Stimulated activated CD8-positive, alpha-beta memory T cell treated with anti-CD3 and anti-CD28 coated beads, Interleukin-7, amount 100 ng/mL, for 24 hours (primary cell): Measurements from ENCODE around the gene MAP7.
A peak's percentile ranks its signal among the peaks of the same experiment; 100 is the strongest.
"Not testable (repeated sequence)": the region's sequence is repeated elsewhere in the genome, so short reads cannot be mapped to it uniquely, and the experiment has no call there.

ENCODE experiments used
- DNase-seq: peaks from one replicate; pipeline ENCODE4 v3.0.0-alpha.2; 2020; ENCODE audit warnings: low read depth

The MAP7 gene

DNA sequence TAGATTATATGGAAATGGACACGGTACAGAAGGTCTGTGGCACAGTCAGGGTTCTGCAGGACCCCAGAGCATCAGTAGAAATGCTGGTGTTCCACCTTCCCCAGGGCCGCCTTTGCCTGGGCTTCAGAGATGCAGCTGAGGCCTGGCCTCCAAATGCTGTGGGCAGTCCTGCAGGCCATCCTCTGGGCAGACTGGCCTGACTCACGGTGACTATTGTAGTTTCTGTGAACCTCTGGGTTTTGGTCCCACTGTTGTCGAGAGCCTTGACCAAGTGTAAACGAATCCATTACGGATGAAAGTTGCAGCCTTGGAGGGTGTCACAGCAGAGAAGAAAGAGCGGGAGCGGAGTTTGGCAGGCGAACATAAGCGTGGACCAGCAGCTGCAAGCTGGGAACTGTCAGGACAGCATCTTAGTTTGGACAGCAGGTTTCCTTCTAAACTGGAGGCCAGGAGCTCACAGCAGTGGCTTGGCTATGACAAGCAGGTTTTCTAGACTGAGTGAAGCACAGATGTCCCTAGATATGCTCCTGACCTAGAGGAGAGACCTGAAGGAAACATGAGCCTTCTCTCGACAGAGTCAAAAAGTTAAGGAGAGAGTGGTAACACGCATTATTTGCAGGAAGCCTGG is 214.4 kb downstream of the MAP7 start:
- no peak for DNase-seq

DNA sequence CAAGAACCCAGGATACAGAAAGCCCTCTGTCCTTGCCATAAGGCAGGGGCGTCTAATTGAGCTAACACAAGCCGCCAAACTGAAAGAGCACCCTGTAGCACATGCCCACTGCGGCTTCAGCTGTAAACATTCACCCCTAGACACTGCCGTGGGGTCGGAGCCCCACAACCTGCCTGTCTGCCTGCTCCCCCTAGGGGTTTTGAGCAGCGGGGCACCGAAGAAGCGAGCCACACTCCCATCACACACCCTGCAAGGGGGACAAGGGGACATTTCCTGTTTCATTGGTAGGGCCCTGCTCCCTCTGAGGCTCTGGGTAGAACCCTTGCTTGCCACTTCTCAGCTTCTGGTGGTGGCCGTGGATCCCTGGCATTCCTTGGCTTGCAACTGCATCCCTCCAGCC is 215.4 kb downstream of the MAP7 start:
- DNase-seq = no peak

DNA sequence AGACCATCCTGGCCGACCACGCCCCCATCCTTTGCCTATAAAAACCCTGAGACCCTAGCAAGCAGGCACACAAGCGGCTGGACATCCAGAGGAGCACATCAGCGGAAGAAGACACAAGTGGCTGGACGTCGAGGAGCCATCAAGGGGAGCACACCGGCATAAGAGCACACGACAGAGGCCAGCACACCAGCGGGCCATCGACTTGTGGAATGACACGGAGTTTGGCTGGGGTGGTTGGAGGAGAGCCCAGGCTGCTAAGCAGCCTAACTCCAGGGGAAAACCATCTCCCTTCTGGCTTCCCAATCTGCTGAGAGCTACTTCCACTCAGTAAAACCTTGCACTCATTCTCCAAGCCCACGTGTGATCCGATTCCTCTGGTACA is 215.8 kb downstream of the MAP7 start:
- DNase-seq = no peak

DNA sequence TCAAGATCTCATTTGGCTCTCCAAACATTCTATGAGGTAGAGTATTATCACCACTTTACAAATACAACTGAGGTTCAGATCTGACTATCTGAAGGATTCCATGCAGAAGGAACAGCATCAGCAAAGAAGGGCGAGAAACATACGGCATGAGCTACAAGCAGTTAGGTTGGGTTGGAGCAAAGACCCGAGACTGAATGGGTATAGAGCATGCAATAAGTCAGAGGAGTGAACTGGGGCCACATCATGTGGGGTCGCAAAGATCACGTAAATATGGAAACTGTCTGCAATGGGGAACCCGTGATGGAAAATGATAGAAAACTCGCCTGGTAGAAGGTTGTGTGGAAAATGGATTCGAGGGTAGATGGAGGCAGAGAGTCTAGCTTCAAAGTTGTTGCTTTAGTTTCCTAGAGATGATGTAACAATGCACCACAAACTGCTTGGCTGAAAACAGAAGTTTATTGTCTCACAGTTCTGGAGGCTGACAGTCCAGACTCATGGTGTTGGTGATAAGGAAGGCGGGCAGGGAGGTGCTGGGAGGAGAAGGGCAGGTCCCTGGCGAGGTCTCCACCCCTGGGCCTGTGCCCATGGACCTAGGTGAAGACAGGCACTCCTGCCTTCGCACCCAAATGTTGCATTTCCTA is 216.3 kb downstream of the MAP7 start:
- DNase-seq = no peak

DNA sequence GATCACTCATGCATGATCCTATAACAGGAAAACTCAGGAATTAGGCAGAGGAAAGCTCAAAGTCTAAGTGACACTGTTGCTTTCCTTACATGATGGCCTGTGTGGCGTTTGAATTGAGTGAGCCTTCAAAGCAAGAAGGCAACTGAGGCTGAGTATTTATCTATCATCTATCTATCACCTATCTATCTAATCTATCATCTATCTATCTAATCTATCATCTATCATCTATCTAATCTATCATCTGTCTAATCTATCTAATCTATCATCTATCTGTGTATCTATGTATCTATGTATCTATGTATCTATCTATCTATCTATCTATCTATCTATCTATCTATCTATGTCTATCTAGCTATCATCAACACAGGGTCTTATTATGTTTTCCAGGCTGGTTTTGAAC is 218.8 kb downstream of the MAP7 start:
- no peak for DNase-seq

DNA sequence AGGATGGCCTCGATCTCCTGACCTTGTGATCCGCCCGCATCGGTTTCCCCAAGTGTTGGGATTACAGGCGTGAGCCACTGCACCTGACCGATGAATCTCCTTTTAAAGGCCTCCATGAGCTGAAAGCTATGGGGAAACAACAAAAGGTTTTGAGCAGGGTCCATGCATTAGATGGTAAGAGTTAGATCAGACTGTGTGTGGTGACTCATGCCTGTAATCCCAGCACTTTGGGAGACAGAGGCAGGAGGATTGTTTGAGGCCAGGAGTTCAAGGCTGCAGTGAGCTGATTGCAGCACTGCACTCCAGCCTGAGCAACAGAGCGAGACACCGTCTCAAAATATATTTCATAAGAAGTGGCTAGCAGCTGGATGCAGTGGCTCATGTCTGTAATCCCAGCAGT is 219.6 kb downstream of the MAP7 start:
- no peak for DNase-seq

DNA sequence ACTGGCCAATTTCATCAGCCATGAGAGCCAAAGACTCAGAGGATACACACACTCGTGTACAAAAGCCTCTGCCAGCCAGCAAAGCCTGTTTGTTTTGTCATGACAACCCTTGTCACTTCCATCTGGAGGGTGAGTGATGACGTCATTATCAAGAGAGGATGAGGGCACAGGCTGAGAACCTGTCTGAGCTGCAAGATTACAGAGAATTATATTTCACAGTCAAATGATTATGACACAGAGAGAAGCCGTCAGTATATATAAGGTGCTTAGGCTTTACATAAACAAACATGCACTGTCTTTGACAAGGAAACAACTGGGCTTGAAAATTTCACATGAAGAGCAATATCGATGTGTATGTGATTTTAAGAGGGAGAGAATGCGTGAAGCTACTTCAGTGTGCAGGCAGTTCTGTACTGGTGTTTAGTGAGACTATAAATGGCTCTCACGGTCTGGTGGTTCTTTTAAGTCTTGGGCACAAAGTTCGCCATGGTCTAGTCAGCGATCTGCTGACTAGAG is 224.1 kb downstream of the MAP7 start:
- DNase-seq = no peak

DNA sequence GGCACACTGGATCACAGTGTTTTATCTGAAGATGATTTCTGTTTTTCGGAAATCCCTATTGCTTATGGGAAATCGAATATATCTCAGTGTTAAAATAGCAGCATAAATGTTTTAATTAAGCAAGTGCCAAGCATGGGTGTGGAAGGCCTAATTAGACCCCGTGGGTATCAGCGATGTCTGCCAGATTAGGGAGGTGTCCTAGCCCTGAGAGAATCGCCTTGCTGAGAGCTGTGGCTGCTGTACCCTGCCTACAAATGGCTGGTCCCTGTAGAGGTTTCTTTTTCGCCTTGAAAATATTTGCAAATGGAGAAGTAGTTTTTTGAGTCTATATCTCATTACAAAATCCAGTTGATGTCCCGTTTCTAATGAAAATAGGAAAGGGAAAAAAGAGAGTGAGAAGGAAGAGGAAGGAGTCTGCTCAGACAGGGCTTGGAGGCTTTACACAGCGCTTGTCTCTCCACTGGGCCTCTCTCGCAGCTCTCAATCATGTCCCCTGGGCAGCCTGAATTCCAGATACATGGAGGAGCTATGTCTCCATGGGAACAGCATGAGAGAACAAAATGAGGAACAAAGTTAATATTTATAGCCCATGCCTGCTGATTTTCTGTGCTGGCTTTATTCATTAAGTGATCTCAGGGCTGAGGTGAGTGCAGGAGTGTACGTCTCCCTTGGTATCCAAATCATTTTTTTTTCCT is 225.4 kb downstream of the MAP7 start:
- DNase-seq = no peak

DNA sequence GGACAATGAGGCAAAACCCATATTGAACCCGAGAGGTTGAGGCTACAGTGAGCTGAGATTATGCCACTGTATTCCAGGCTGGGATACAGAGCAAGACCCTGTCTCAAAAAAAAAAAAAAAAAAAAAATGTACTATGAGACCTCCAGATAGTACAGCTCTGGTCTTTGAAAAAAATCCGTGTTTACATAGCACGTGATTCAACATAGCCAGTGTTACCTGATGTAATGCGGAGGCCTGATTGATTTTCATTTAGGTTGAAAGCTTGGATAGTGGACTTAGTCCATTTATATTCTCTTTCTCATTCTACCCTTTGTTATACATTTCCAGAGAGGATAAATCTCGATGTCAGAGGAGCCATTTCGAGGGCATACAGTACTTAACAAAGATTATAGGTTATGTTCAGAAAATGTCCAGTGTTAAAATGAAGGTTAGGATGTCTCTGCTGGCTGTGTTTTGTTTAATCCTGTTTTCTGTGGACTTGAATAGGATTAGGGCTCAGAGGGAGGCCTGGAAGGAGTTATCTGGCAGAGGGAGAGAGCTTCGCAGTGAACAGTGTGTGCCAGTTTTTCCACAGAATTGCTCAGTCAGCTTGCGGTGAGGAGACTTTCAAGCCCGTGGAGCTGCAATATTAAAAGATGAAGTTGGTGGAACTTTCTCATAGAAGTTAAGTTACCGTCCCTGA is 226.7 kb downstream of the MAP7 start:
- DNase-seq = no peak

DNA sequence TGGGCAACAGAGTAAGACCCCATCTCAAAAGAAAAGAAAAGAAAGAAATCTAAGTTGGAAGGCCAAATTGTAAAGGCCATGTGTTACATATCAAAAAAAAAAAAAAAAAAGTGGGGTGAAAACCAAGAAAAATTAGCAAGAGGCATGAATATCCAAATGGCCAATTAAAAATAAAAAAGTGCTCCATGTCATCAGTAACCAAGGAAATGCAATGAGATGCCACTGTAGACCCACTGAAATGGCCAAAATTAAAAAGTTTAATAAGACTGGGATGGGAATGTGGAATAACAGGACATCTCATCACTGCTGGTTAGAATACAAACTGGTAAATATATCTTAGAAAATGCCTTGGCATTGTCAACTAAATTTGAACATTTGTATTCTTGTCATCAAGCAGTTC is 230.5 kb downstream of the MAP7 start:
- DNase-seq = no peak

DNA sequence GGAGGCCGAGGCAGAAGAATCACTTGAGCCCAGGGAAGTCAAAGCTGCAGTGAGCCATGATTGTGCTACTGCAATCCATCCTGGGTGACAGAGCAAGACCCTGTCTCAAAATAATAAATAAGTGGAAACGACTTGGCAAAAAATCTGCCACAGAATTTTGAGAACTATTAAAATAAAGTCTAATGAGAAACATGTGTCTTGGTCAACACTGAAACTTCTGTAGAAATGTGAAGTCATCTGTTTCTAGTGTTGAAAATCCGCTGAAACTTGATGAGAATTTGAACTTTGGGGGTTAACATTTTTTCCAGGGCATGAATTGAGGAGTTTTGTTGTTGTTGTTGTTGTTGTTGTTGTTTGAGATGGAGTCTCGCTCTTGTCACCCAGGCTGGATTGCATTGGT is 231.5 kb downstream of the MAP7 start:
- DNase-seq = no peak

DNA sequence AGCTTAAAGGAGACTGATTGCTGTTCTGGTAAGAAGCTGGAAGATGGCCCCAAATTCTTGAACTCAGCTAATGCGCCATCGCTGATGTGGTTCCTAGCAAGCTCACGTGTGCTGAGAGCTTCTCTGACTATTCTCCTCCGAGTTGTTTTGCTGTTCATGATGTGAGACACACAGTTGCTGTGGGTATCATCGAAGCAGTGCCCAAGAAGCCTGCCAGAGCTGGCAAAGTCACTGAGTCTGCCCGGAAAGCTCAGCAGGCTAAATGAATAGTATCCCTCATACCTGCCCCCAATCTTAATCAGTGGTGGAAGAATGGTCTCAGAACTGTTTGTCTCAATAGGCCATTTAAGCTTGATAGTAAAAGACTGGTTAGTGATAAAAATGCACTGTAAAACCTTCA is 232.3 kb downstream of the MAP7 start:
- no peak for DNase-seq

DNA sequence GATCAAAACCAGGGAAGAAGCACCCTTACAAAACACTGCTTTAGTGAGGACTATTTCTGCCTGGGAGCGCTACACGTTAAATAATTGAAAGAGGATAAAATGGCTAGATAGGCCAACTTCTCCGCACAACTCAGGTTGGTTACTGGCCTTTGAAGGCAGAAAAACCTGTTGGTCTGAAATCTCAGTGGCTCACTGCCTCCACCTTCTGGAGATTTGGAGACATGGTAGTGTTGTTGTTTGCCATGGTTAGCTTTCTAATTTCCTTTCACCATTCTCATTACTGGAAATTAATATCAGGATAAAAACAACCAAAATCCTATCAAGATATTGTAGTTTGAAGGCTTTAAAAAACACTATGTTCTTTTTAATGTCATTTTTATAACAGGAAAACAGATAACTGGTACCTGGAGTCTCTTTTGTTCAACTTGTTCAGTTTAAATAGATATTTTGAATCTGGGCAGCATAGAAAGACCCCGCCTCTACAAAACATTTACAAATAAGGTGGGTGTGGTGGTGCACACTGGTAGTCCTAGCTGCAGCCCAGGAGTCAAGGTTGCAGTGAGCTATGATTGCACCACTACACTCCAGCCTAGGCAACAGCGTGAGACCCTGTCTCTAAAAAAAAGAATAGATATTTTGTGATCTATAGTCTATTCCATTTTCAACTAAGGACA is 233.1 kb downstream of the MAP7 start:
- peak; percentile 4 for DNase-seq

DNA sequence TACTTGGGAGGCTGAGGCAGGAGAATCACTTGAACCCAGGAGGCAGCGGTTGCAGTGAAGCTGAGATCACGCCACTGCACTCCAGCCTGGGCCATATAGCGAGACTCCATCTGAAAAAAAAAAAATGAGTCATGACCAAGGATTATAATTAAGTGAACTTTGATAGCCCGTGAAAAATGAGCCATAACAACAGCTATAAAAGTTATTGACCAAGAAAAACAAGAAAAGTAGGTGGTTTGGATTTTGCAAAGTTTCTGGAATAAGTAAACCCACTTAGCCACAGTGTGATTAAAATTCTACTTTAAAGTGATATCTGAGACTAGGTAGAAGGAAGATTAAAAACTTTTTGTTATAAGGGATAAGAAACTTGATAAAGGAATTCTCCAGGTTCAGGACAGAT is 234.6 kb downstream of the MAP7 start:
- DNase-seq = no peak

DNA sequence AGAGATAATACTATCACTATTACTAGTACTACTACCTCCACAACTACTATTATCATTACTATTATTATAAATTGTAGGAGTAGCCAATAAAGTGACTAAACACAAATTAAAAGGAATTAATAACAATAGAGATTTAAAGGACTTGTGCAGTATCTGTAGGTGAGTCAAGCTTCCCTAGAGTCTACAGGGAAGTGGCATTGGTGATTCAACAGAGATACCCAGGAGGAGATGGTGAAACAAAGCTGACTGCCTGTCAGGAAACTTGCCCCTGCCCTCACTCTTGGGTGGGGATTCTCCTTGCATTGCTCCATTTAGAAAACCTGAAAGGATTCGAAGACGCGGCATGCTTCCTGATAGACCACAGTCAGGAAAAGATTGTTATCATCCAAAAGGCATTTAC is 237.2 kb downstream of the MAP7 start:
- no peak for DNase-seq

DNA sequence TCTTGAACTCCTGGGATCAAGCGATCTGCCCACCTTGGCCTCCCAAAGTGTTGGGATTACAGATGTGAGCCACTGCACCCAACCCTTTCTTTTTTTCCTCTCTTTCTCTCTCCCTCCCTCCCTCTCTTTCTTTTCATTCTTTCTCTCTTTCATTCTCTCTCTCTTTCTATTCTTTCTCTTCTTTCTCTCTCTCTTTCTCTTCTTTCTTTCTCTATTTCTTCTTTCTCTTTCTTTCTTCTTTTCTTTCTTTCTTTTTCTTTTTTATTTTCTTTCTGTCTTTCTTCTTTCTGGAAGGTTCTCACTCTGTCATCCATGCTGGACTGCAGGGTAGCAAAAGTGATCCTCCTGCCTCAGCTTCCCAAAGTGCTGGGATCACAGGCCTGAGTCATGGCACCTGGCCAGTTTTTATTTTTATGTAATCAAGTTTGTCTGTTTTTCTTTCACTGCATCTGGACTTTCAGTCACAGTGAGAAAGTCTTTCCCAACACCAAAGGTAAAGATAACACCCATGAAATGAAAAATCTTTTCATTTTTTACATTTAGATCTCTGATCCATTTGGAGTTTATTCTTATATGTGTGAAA is 240.4 kb downstream of the MAP7 start:
- no peak for DNase-seq

DNA sequence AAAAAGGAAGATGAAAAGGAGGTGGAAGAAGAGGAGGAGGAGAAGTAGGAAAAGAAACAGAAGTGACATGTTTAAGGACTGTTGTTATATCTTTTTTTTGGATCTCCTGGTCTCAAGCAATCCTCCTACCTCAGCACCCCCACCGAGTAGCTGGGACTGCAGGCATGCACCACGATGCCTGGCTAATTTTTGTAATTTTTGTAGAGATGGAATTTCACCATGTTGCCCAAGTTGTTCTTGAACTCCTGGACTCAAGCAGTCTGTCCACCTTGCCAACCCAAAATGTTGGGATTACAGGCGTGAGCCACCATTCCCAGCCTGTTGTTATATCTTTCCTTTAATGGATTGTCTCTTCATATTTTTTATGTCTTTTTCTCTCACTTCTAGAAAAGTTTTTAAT is 241.1 kb downstream of the MAP7 start:
- no peak for DNase-seq

DNA sequence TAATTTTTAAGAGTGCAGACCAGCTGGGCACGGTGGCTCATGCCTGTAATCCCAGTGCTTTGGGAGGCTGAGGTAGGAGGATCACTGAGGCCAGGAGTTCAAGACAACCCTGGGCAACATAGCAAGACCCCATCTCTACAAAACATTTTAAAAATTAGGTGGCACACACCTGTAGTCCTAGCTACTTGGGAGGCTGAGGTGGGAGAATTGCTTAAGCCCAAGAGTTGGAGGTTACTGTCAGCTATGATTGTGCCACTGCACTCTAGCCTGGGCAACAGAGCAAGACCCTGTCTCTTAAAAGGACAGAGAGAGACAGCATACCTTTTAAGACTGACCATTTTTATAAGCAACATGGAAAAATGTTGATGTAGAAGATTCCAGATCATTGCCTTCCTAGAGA is 241.8 kb downstream of the MAP7 start:
- not testable (repeated sequence) for DNase-seq

DNA sequence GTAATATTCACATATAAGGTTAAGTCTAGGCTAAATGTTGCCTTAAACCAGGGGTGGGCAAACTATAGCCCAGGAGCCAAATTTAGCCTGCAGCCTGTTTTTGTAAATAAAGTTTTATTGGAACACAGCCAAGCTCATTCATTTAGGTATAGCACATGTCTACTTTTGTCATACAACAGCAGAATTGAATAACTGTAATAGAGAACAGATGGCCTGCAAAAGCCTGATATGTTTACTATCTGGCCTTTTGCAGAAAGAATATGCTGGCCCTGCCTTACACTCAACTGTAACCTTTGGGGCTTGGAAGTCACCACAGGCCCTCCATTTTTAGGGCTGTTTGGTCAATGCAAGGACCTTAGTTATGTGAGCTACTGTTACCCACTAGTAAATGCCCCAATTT is 242.9 kb downstream of the MAP7 start:
- DNase-seq = no peak

DNA sequence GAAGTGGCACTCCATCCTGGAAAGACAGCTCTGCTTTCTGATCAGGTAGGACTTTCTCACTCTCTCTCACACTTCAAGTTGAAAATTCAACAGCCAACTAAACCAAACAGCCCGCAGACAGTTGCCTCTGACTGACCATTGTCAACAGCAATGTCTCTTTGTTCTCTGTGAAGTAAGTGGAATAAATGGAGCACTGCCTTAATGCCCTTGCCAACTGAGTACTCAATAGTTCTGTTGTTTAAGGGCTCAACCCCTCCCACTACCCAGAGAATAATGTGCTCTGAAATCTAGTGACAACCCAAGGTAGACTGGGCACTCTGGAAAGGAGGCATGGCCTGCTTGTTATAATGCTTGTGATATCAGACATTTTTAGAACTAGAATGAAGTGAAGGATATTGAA is 243.8 kb downstream of the MAP7 start:
- DNase-seq = no peak

DNA sequence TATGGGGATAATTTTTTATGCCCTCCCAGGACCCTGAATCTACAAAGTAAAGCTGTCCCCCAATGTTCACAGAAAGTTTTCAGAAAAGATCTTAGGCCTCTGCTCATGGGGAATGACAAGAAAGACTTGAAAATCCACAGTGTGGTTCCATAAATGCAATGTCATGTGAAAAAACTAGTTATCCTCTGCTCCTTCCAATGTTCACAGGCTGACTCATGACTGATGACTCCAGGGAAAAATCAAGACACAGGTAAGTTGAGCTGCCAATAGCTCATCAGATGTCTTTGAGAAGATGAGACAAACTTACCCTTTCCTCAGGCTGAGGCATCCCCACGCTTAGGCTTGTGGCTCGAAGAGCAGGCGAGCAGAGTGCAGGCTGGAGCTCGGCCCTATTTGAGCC is 245.8 kb downstream of the MAP7 start:
- DNase-seq = no peak

DNA sequence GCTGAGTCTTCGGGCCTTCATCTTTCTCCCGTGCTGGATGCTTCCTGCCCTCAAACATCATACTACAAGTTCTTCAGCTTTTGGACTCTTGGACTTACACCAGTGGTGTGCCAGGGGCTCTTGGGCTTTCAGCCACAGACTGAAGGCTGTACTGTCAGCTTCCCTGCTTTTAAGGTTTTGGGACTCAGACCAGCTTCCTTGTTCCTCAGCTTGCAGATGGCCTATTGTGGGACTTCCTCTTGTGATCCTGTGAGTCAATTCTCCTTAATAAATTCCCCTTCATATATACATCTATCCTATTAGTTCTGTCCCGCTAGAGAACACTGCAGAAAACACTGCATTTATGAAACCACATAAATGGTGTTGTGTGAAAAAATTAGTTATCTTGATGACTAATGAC is 246.7 kb downstream of the MAP7 start:
- DNase-seq = no peak
